Nephron progenitor cell (in vitro differentiated cells): ENCODE measurements around the gene EBF3.

Experiments used
- DNase-seq: peaks from one replicate; pipeline ENCODE4 v3.0.0; 2021
- H3K27ac Mint-ChIP-seq: 2 replicates; pipeline ENCODE4 v1.8.0; 2021; ENCODE audit warnings: mild to moderate bottlenecking, moderate library complexity, mixed read lengths
- H3K27me3 Mint-ChIP-seq: 2 replicates; pipeline ENCODE4 v1.8.0; 2021; ENCODE audit warnings: mild to moderate bottlenecking, low read depth, mixed read lengths; ENCODE audit not compliant: poor library complexity
- H3K36me3 Mint-ChIP-seq: 2 replicates; pipeline ENCODE4 v1.8.0; 2021; ENCODE audit warnings: low read depth, mixed read lengths
- H3K4me1 Mint-ChIP-seq: 2 replicates; pipeline ENCODE4 v1.8.0; 2021; ENCODE audit warnings: mixed read lengths
- H3K4me3 Mint-ChIP-seq: 2 replicates; pipeline ENCODE4 v1.8.0; 2021; ENCODE audit warnings: mild to moderate bottlenecking, moderate library complexity, mixed read lengths
- H3K9me3 Mint-ChIP-seq: 2 replicates; pipeline ENCODE4 v1.8.0; 2021; ENCODE audit warnings: mild to moderate bottlenecking, moderate library complexity, mixed read lengths
- TF ChIP-seq, protein P1 (sequence below): fragments of 200-600 bp; sonication (generic); IDR thresholded peaks from 2 replicates; pipeline ENCODE4 v1.5.0; 2021; ENCODE audit warnings: antibody characterized with exemption

EBF3 gene

DNA sequence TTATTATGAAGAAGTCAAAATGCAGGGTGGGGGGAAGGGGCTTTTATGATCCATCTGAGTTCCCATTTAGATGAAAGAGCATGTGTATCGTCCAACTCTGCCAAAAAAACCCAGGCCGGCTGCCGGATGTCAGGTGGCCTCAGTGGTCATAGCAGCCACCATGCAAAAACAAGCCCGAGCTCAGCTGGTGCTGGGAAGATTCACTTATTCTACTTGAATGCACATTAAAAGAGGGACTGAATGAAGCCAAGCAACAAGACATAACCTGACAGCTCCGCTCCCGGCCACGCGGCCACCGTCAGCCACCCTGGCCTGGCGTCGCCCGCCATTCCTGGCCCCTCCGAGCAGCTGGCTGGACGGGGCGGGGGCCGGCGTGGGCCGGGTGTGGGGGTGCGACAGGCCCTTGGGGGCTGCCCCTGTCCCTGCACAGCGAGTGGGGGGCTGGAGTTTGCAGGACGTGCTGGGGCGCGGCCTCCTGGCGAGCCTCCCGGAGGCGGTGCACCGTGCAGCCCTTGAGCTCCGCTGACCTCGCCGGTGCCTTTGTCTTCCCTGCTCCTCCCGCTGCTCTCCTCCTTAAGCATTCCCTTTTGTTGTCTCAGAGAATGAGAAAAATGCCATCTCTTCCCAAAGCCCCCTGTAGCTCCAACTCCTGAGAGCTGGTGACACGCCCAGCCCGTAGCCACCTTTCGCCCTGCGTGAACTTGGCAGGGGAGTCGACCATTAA is 67.8 kb downstream of the EBF3 start:
- TF ChIP-seq, protein P1, sequence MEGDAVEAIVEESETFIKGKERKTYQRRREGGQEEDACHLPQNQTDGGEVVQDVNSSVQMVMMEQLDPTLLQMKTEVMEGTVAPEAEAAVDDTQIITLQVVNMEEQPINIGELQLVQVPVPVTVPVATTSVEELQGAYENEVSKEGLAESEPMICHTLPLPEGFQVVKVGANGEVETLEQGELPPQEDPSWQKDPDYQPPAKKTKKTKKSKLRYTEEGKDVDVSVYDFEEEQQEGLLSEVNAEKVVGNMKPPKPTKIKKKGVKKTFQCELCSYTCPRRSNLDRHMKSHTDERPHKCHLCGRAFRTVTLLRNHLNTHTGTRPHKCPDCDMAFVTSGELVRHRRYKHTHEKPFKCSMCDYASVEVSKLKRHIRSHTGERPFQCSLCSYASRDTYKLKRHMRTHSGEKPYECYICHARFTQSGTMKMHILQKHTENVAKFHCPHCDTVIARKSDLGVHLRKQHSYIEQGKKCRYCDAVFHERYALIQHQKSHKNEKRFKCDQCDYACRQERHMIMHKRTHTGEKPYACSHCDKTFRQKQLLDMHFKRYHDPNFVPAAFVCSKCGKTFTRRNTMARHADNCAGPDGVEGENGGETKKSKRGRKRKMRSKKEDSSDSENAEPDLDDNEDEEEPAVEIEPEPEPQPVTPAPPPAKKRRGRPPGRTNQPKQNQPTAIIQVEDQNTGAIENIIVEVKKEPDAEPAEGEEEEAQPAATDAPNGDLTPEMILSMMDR: no peak
- no peak overlapping the region for H3K4me3 Mint-ChIP-seq
- H3K9me3 Mint-ChIP-seq: no peaks in the 10 kb centered on the region
- no peaks in the 10 kb centered on the region for H3K27me3 Mint-ChIP-seq
- peak overlapping the region; percentile 87 for H3K27ac Mint-ChIP-seq
- H3K4me1 Mint-ChIP-seq: peaks cover 90% of the 10 kb centered on the region
- H3K36me3 Mint-ChIP-seq: peaks cover 7% of the 10 kb centered on the region
- DNase-seq: no peak

DNA sequence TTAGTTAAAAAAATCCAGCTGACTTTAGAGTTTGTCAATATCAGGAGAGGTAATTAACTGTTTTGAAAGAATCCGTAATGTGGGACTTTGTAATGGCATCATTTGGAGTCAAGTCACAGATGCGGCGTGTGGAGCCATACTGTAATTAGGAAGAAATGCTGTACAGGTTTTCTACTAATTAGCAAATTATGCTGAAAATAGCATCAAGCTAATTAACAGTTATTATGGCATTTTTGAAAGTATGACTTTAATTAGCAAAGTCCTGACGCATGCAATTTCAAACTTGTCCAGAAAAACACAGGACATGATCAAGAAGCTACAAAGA is 68.3 kb downstream of the EBF3 start:
- Mint-ChIP-seq H3K27ac (no peak overlapping the region), H3K36me3 (peaks cover 5% of the 10 kb centered on the region), H3K9me3 (no peaks in the 10 kb centered on the region), H3K4me3 (no peak overlapping the region), H3K27me3 (no peaks in the 10 kb centered on the region), H3K4me1 (peaks cover 89% of the 10 kb centered on the region)
- TF ChIP-seq, protein P1: no peak
- DNase-seq: no peak

DNA sequence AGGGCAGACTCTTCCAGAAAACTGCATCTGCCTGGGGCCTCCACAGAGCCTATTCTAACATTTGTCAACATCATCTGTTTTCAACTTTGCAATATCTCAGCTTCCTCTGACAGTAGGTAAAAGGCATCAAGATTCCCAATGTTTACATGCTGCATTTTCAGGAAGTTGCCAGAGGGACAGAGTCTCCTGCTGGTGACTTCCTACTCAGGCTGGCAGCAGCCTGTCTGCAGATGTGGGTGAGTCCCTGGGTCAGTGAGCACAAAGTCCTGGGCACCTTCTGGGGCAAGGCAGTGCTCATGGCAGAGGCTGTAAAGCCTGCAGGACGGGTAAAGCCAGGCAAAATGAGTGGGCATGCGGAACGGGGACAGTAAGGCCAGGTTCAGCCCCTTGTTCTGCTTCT is 69.4 kb downstream of the EBF3 start:
- Mint-ChIP-seq H3K27ac (peak overlapping the region; percentile 71), H3K4me1 (peaks cover 88% of the 10 kb centered on the region), H3K27me3 (no peaks in the 10 kb centered on the region), H3K9me3 (no peaks in the 10 kb centered on the region), H3K4me3 (no peak overlapping the region), H3K36me3 (peaks cover 5% of the 10 kb centered on the region)
- DNase-seq: no peak
- TF ChIP-seq, protein P1: no peak

DNA sequence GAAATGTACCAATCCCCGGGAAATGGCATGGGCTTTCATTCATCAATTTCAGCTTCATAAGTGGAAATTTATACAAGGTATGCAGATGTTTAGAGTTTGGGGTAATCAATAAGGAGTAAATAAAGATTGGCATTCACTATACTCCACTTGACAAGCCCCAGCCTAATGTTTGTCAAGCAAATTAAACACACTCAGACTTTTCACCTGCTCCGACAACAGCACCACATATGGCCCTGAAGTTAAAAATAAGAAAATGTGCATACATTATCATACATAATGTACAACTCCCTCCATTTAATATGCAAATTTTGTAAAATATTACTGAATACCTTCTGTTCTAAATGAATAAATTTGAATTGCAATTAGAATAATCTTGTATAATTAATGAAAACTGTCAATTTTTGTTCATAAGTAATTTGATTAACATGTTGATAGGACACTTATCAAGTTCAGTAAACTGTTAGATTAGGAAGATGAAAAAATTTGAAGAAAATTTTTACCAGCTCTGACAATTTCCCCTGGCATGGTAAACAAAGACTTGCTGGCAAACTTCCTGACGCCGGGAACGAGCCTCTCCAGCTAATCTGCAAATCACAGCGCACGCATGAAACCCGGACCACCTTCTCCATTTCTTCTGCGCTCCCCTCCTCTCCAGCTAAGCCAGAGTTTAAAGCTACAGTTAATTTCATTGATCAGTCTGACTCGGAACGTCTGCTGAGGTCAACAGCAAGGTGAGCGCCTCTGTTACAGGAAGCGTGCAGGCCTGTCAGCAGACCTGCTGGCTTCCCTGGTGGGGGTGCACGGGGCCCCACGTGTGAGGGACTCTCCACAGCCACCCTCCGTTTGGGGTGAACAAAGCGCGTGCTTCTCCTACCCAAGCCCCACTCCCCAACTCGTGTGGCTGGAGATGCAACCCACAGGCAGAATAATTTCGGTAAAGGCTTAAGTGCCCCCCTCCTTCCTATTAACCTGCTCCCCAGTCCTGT is 70.7 kb downstream of the EBF3 start:
- no peak for DNase-seq
- Mint-ChIP-seq H3K27me3 (no peaks in the 10 kb centered on the region), H3K27ac (no peak overlapping the region), H3K4me3 (no peak overlapping the region), H3K36me3 (peaks cover 5% of the 10 kb centered on the region), H3K9me3 (no peaks in the 10 kb centered on the region), H3K4me1 (peaks cover 82% of the 10 kb centered on the region)
- TF ChIP-seq, protein P1: no peak

DNA sequence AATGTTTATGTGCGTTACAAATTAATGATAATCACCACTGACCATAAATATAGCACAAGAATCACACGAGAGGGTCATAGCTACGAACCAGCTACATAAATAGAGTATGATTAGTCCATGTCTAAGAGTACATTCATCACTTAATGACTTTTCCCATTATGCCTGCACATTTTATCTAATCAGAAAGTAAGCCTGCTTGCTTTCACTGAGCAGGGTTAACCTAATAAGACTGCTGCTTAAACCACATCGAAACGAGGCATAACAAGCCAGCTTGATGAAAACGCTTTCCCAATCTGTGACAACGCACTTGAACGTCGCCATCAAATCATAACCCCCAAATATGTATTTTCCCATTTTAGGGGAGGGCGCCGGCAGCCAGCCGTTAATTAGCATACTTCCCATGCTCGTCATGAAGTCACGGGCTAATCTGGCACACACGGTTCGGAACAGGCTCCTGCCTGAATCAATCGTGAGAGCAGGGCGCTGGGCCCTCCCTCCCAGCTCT is 71.5 kb downstream of the EBF3 start:
- TF ChIP-seq, protein P1: no peak
- Mint-ChIP-seq H3K4me1 (peaks cover 82% of the 10 kb centered on the region), H3K9me3 (no peaks in the 10 kb centered on the region), H3K36me3 (peaks cover 5% of the 10 kb centered on the region), H3K27ac (no peak overlapping the region), H3K27me3 (no peaks in the 10 kb centered on the region), H3K4me3 (no peak overlapping the region)
- DNase-seq: no peak
